Measurements from ENCODE around the gene RELCH. TPM values are rescaled to one million over a fixed set of nuclear protein-coding genes. Genes with fewer than 3 reads are reported as not detected.
"Not testable (repeated sequence)": the region's sequence is repeated elsewhere in the genome, so short reads cannot be mapped to it uniquely, and the experiment has no call there.

The RELCH gene
- 13.5 TPM for polyA plus RNA-seq (2012; ENCODE audit: insufficient read depth, insufficient read length)

GRCh38 chr18:62186774-62187542 lies at the start of gene RELCH, which contains the start of gene PIGN:
Gene RELCH, plus strand, starts transcription at chr18:62187255. Its CDS starts 251 bp downstream, at chr18:62187506.
Gene PIGN, minus strand, starts transcription at chr18:62187056. Its CDS starts 25,703 bp downstream, at chr18:62161353.
- H3K4me3 ChIP-seq (ENCODE audit: low read length) = peak within 1 kb of the TSS; percentile 96
- peak; percentile 97 for DNase-seq (ENCODE audit: low read depth, low spot score)

DNA sequence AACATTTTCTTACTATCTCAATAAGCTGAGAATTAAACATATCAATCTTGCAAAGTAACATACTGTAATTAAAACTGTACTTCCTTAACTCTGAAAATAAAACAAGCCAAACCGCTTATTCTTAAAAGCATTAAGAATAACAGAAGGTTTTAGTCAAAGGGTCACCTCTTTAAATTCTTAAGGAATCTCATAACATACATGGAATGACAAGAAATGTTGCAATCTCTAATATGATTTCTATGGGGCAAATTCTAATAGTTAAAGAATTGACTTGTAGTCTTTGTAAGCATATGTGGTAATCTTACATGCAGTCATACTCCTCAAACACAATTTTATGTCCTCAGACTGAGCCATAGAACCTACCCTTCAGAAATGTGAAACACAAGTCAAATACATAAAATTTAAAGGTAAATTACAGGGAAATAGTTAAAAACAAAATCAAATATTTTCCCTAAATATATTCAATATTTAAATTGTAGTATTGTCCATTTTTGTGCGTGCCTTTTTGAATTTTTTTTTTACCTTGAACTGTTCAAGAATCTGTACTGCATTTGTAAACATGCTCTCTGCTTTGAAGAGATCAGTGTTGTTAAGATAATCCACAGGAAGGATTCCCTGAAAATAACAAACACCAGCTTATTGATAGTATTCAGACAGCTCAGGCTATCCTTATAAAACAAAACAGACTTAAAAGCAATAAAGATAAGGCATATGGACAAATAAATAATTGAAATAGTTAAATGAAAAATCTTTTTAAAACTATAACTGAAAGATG lies 48.4 kb upstream of the RELCH start:
- no peak overlapping the region for H3K4me3 ChIP-seq (ENCODE audit: low read length)
- DNase-seq (ENCODE audit: low read depth, low spot score) = no peak

GRCh38 chr18:62140259-62140658 lies 46.8 kb upstream of the RELCH start:
- DNase-seq (ENCODE audit: low read depth, low spot score) = no peak
- H3K4me3 ChIP-seq (ENCODE audit: low read length) = no peak overlapping the region

DNA sequence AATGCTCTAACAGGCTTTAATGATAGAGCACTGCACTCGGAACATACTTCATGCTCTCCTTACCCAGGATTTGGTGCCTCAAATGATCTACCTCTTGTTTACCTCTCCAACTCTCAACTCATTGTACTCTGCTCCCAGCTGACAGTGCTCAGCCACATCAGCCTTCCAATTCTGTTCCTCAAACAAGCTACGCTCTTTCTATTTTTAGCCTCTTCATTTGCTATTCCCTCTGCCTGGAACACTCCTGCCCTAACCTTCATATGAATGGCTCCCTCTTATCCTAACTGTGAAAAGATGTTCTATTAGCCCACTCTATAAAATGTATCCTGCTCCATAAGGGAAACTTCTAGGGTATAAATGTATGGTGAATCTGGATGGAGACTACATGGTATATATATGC lies 42.7 kb upstream of the RELCH start:
- DNase-seq (ENCODE audit: low read depth, low spot score) = no peak

DNA sequence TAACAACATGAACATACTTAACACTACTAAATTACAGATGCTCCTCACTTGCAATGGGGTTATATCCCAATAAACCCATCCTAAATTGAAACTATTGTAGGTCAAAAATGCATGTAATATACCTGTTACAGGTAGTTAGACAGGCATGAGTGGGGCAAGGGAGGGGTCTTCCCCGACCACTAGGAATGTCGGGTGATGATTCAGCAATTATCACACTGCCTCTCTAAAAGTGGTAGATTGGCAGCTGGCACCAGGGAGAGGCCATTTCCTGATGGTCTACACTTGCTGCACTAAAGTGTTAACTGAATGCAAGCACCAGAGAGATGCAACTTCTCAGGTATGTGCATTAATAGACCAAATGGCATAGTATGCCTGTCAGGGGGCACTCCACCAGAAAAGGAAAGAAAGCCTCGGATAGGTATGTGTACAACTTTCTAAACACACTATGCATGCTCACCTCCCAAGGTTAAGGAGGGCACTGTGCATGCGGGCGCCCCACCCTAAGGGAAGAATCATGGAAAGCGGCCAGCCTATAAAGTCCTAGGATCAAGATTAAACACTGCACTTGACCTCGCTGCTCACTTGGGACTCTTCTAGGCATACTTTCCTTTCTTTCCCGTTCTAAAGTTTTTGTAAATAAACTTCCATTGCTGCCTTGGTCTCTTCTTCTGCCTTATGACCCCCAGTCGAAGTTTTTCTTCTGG lies 35.8 kb upstream of the RELCH start:
- H3K4me3 ChIP-seq (ENCODE audit: low read length) = no peak overlapping the region
- no peak for DNase-seq (ENCODE audit: low read depth, low spot score)

More for the DNA sequence above, 42.7 kb upstream of the RELCH start:
- no peak overlapping the region for H3K4me3 ChIP-seq (ENCODE audit: low read length)

DNA sequence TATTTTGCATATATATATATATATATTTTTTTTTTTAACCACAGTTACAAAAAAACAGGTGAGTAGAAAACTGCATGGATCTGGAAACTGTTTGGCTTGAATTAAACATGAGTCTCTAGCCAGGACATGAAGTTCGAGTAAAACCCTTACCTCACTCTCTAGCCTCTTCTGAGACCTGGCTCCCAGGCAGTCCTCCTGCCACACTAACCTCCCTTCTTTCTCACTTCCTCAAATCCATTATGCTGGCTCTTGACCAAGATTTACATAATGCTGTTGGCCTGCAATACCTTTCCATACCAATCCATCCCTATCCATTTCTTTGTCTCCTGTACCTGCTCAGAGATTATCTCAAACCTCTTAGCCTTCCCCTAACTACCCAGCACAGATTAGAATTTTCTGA lies 34.2 kb upstream of the RELCH start:
- no peak overlapping the region for H3K4me3 ChIP-seq (ENCODE audit: low read length)
- no peak for DNase-seq (ENCODE audit: low read depth, low spot score)

DNA sequence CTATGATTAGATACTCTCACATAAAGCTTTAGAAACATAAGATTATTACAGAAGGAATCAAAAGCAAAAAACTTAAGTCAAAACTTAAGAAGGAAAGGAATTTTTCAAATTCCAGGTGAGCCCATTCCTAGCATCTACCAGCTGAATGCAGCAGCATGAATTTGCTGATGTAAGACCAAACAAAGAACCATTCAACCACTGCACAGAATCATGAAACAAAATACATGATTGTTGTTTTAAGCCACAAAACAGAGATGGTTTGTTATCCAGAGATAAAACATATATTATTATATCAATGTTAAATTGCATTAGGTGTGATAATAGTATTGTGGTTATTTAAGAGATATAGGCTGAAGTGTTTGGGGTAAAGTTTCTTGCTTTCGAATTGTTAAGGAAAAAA lies 29.2 kb upstream of the RELCH start:
- no peak overlapping the region for H3K4me3 ChIP-seq (ENCODE audit: low read length)
- DNase-seq (ENCODE audit: low read depth, low spot score) = no peak

DNA sequence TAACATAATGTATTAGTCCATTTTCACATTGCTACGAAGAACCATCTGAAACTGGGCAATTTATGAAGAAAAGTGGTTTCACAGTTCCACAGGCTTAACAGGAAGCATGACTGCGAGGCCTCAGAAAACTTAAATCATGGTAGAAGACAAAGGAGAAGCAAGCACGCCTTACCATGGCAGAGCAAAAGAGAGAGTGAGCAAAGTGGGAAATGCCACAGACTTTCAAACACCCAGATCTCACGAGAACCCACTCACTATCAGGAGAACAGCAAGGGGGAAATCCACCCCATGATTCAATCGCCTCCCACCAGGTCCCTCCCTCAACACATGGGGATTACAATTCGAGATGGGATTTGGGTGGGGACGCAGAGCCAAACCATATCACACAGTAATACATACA lies 22.7 kb upstream of the RELCH start:
- no peak overlapping the region for H3K4me3 ChIP-seq (ENCODE audit: low read length)
- DNase-seq (ENCODE audit: low read depth, low spot score) = no peak

DNA sequence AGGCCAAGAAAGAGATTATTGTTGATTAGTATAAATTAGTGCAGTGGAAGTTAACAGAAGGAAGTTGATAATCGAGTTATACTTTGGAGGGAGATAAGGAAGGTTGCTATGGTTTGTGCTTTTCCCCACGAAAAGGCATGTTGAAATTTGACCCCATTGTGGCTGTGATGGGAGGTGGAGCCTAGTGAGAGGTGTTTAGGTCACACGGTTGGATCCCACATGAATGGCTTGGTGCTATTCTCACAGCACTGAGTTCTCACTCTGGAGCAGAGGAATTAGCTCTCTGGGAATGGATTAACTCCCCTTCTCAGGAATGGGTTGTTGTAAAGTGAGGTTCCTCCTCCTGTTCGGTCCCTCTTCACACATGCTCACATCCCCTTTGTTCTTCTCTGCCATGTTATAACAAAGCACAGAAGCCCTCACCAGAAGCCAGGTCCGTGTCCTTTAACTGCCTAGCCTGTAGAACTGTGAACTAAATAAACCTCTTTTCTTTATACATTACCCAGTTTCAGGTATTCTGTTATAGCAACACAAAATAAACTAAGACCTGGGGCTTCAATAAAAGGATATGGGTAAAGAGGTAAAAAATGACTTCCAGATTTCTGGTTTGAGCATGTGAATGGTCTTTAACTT lies 22.1 kb upstream of the RELCH start:
- no peak overlapping the region for H3K4me3 ChIP-seq (ENCODE audit: low read length)
- no peak for DNase-seq (ENCODE audit: low read depth, low spot score)

GRCh38 chr18:62165583-62165982 lies 21.5 kb upstream of the RELCH start:
- no peak for DNase-seq (ENCODE audit: low read depth, low spot score)
- H3K4me3 ChIP-seq (ENCODE audit: low read length) = no peak overlapping the region

- H3K4me3 ChIP-seq (ENCODE audit: low read length); DNase-seq (ENCODE audit: low read depth, low spot score): not testable (repeated sequence)
These were observed 20.5 kb upstream of the RELCH start for GRCh38 chr18:62166524-62166923.

DNA sequence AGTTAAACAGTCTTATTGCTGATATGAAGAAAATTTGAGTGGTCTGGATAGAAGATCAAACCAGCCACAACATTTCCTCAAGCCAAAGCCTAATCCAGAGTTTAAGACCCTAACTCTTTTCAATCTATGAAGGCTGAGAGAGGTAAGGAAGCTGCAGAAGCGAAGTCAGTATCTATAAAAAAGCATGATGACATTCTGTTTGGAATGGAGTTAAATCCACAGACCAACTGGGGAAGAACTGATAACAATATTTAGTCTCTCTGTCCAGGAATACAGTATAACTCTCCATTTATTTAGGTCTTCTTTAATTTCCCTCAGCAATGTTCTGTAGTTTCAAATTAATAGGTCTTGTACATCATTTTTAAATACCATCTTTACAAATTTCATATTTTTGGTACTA lies 16.2 kb upstream of the RELCH start:
- DNase-seq (ENCODE audit: low read depth, low spot score) = no peak
- no peak overlapping the region for H3K4me3 ChIP-seq (ENCODE audit: low read length)

DNA sequence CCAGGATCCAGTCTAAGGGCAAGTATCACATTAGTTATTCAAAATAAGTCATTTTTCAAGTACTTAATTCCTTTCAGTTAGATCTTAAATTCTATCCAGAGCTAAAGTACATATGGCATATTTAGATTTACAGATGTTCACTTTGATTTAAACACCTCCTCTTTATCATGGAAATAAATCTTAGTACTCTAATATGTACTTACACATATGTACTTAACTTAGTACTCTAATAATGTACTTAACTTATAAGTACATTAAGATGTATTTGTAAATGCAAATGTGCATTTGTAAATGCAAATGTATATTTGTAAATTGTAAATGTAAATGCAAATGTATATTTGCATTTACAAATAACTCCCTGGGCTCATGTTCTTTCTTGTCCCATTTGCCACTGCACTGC lies 14.8 kb upstream of the RELCH start:
- no peak overlapping the region for H3K4me3 ChIP-seq (ENCODE audit: low read length)
- no peak for DNase-seq (ENCODE audit: low read depth, low spot score)

- no peak overlapping the region for H3K4me3 ChIP-seq (ENCODE audit: low read length)
- no peak for DNase-seq (ENCODE audit: low read depth, low spot score)
These were observed 11.5 kb upstream of the RELCH start for GRCh38 chr18:62175521-62175920.

- H3K4me3 ChIP-seq (ENCODE audit: low read length) = no peak overlapping the region
- DNase-seq (ENCODE audit: low read depth, low spot score) = no peak
These were observed 9.8 kb upstream of the RELCH start for GRCh38 chr18:62177271-62177670.

GRCh38 chr18:62179213-62179612 lies 7.8 kb upstream of the RELCH start:
- H3K4me3 ChIP-seq (ENCODE audit: low read length) = no peak overlapping the region
- DNase-seq (ENCODE audit: low read depth, low spot score) = no peak

DNA sequence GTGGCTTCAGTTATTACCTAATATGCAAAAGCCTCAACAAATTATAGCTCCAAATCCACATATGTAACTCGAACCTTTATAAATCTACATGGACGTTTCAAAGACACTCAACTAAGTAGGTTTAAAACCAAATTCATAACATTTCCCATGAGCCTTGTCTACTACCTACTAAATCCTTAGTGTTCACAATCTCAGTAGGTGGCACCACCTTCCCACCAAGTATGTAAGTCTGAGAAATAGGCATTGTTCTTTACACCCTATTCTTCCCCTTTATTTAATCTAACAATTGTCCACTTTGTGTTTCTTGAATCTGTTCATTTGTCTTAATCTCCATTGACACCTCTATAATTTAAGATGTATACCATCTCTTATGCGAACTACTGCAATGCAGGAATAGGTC lies 4.8 kb upstream of the RELCH start:
- no peak for DNase-seq (ENCODE audit: low read depth, low spot score)
- no peak overlapping the region for H3K4me3 ChIP-seq (ENCODE audit: low read length)

- peak; percentile 59 for DNase-seq (ENCODE audit: low read depth, low spot score)
- H3K4me3 ChIP-seq (ENCODE audit: low read length) = no peak overlapping the region
These were observed 3.4 kb upstream of the RELCH start for GRCh38 chr18:62183578-62184195.

DNA sequence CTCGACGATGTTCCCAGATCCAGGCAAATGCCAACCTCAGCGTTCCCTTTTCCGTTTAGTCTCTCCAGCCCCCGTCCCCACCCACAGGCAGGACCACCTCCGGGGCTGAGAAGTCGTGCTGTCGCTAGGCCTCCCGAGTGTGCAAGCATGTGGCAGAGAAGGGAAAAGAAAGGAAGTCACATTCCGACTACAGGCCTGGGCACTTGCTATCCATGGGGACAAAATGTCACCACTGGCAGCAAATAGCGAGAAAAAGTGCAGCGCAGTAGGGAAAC lies 619 bp upstream of the RELCH start:
- DNase-seq (ENCODE audit: low read depth, low spot score) = no peak
- H3K4me3 ChIP-seq (ENCODE audit: low read length) = peak overlapping the region; percentile 96

Measured in Jurkat, Clone E6-1 (cell line).